GM23338 (cell line): ENCODE data around the gene CD48. TPM values are rescaled to one million over a fixed set of nuclear protein-coding genes. Genes with fewer than 3 reads are reported as not detected.

Source experiments
- ATAC-seq: fragments of 200-7000 bp; cut with Tn5 transposase; 3 replicates; pipeline ENCODE4 v1.9.1; 2020
- DNase-seq: peaks from one replicate; pipeline ENCODE4 v3.0.0-alpha.2; 2015; ENCODE audit warnings: low spot score
- H2AFZ ChIP-seq: fragments of 200-600 bp; sonication (generic); 2 replicates; pipeline ENCODE4 v1.8.0; 2016; ENCODE audit warnings: antibody characterized with exemption, mild to moderate bottlenecking, moderate library complexity
- H3F3A ChIP-seq: fragments of 200-600 bp; sonication (generic); replicated peaks from 2 replicates; pipeline ENCODE4 v1.8.0; 2017; ENCODE audit warnings: antibody characterized with exemption, mixed run types, low read depth
- H3K27ac ChIP-seq: fragments of 200-600 bp; sonication (generic); 2 replicates; pipeline ENCODE4 v1.6.1; 2016; ENCODE audit warnings: low read depth
- H3K27me3 ChIP-seq: fragments of 200-600 bp; sonication (generic); 2 replicates; pipeline ENCODE4 v1.8.0; 2016; ENCODE audit warnings: mild to moderate bottlenecking, mixed run types, moderate library complexity; ENCODE audit not compliant: insufficient read depth
- H3K36me3 ChIP-seq: fragments of 200-600 bp; sonication (generic); 2 replicates; pipeline ENCODE4 v1.8.0; 2016; ENCODE audit warnings: mild to moderate bottlenecking; ENCODE audit not compliant: insufficient read depth
- H3K4me1 ChIP-seq: fragments of 200-600 bp; sonication (generic); 2 replicates; pipeline ENCODE4 v1.8.0; 2016; ENCODE audit warnings: mild to moderate bottlenecking, moderate library complexity; ENCODE audit not compliant: insufficient read depth
- H3K4me2 ChIP-seq: fragments of 200-600 bp; sonication (generic); 2 replicates; pipeline ENCODE4 v1.7.1; 2017; ENCODE audit warnings: mixed run types
- H3K4me3 ChIP-seq: fragments of 200-600 bp; sonication (generic); 2 replicates; pipeline ENCODE4 v1.6.1; 2016; ENCODE audit warnings: mixed run types
- H3K79me2 ChIP-seq: fragments of 200-600 bp; sonication (generic); replicated peaks from 2 replicates; pipeline ENCODE4 v1.8.0; 2017; ENCODE audit warnings: mild to moderate bottlenecking; ENCODE audit not compliant: insufficient read depth
- H3K9me2 ChIP-seq: fragments of 200-600 bp; sonication (generic); 2 replicates; pipeline ENCODE4 v1.8.0; 2017; ENCODE audit not compliant: insufficient read depth
- H4K20me1 ChIP-seq: fragments of 200-600 bp; sonication (generic); replicated peaks from 2 replicates; pipeline ENCODE4 v1.8.0; 2017; ENCODE audit warnings: mild to moderate bottlenecking; ENCODE audit not compliant: insufficient read depth
- H3K27ac Mint-ChIP-seq: 2 replicates; pipeline ENCODE4 v1.8.0; 2020; ENCODE audit warnings: inconsistent platforms, mild to moderate bottlenecking, moderate library complexity, mixed read lengths
- H3K27me3 Mint-ChIP-seq: 3 replicates; pipeline ENCODE4 v1.8.0; 2022; ENCODE audit warnings: low read depth, mild to moderate bottlenecking, moderate library complexity, mixed read lengths, inconsistent platforms; ENCODE audit not compliant: insufficient read depth, poor library complexity
- H3K36me3 Mint-ChIP-seq: 3 replicates; pipeline ENCODE4 v1.8.0; 2021; ENCODE audit warnings: low read depth, mild to moderate bottlenecking, inconsistent platforms, moderate library complexity, mixed read lengths
- H3K4me1 Mint-ChIP-seq: 3 replicates; pipeline ENCODE4 v1.8.0; 2020; ENCODE audit warnings: mild to moderate bottlenecking, inconsistent platforms, mixed read lengths
- H3K4me3 Mint-ChIP-seq: 3 replicates; pipeline ENCODE4 v1.8.0; 2021; ENCODE audit warnings: moderate library complexity, mild to moderate bottlenecking, inconsistent platforms, mixed read lengths
- H3K9me3 Mint-ChIP-seq: 3 replicates; pipeline ENCODE4 v1.8.0; 2020; ENCODE audit warnings: moderate library complexity, mild to moderate bottlenecking, inconsistent platforms, mixed read lengths
- CREB1 ChIP-seq: fragments of 250-450 bp; sonication (Bioruptor Pico); IDR thresholded peaks from 2 replicates; pipeline ENCODE4 v1.5.0; 2020; ENCODE audit warnings: low read depth, mild to moderate bottlenecking, moderate library complexity
- CTCF ChIP-seq, 2 experiments: fragments of 200-600 bp in 1 of 2; sonication (generic) in 1 of 2; conservative IDR thresholded peaks; 2 replicates each; pipeline versions ENCODE4 v1.5.1 to v1.6.1; 2016 to 2017; ENCODE audit warnings: antibody characterized with exemption in 2 of 2, low read depth in 2 of 2, mild to moderate bottlenecking in 2 of 2, moderate library complexity in 1 of 2
- ETS1 ChIP-seq: IDR thresholded peaks from 2 replicates; pipeline ENCODE4 v1.6.1; 2016; ENCODE audit warnings: antibody characterized with exemption
- EZH2 ChIP-seq: fragments of 200-600 bp; sonication (generic); IDR thresholded peaks from one replicate; pipeline ENCODE4 v1.8.0; 2017; ENCODE audit warnings: antibody characterized with exemption, mild to moderate bottlenecking, low read depth; ENCODE audit not compliant: unreplicated experiment
- JUNB ChIP-seq: IDR thresholded peaks from one replicate; pipeline ENCODE4 v1.6.1; 2016; ENCODE audit warnings: antibody characterized with exemption; ENCODE audit not compliant: unreplicated experiment
- NANOG ChIP-seq: IDR thresholded peaks from 2 replicates; pipeline ENCODE4 v1.6.1; 2016; ENCODE audit warnings: antibody characterized with exemption, borderline replicate concordance
- POLR2AphosphoS5 ChIP-seq: IDR thresholded peaks from 2 replicates; pipeline ENCODE4 v1.6.1; 2016; ENCODE audit warnings: antibody characterized with exemption, low read depth
- ZNF114 ChIP-seq: fragments of 250-450 bp; sonication (Bioruptor Pico); IDR thresholded peaks from 2 replicates; pipeline ENCODE4 v1.5.0; 2020; ENCODE audit warnings: mild to moderate bottlenecking, moderate library complexity
- ZNF331 ChIP-seq: fragments of 250-450 bp; sonication (Bioruptor Pico); IDR thresholded peaks from 2 replicates; pipeline ENCODE4 v1.5.0; 2020; ENCODE audit warnings: low read depth, mild to moderate bottlenecking, moderate library complexity
- ZNF462 ChIP-seq: fragments of 250-450 bp; sonication (Bioruptor Pico); IDR thresholded peaks from 2 replicates; pipeline ENCODE4 v1.5.0; 2020; ENCODE audit warnings: mild to moderate bottlenecking, moderate library complexity
- polyA plus RNA-seq: library from polyadenylated mRNA; unstranded; fragments of >200 nt; fragmentation: Nextera tagmentation; extraction: Ambion mirVana; gene quantifications from 2 replicates; pipeline ENCODE4 v1.2.1, GENCODE V29; 2016
- total RNA-seq: library from RNA; depleted of rRNA; stranded (reverse); fragments of >200 nt; shearing (Covaris generic); gene quantifications from 2 replicates; pipeline ENCODE4 v1.2.3, GENCODE V29; 2014

The CD48 gene
- total and polyA plus RNA-seq, 2 experiments from 2014 or later = 0.34 to 0.45 TPM

- peaks cover 40% of the 10 kb centered on the region for H3K4me1 ChIP-seq
- H3K36me3 ChIP-seq = no peaks in the 10 kb centered on the region
- no peaks in the 10 kb centered on the region for H3K27me3 ChIP-seq
- Mint-ChIP-seq H3K36me3 (peaks cover 12% of the 10 kb centered on the region; the same call in 2 of the 3 replicates), H3K4me3 (no peak overlapping the region), H3K27me3 (peaks cover 3% of the 10 kb centered on the region), H3K4me1 (peaks cover 24% of the 10 kb centered on the region), H3K9me3 (peaks cover 15% of the 10 kb centered on the region), H3K27ac (no peak overlapping the region)
- H3K4me2 ChIP-seq = no peak overlapping the region
- no peaks in the 10 kb centered on the region for H4K20me1 ChIP-seq
- no peak overlapping the region for H3K4me3 ChIP-seq
- H3K27ac ChIP-seq = no peak overlapping the region
- no peak overlapping the region for H2AFZ ChIP-seq
- no peak for DNase-seq
- ATAC-seq = no peak
- no peak for TF ChIP-seq ZNF462 (CRISPR knock-in tag)
- no peak for TF ChIP-seq POLR2AphosphoS5
- TF ChIP-seq NANOG = no peak
- TF ChIP-seq CREB1 (CRISPR knock-in tag) = no peak
- no peak for TF ChIP-seq ETS1
- TF ChIP-seq CTCF (conservative IDR thresholded peaks at IDR 0.05; ENCODE audit: low read depth in 2 of 2) = no peak
- no peak for TF ChIP-seq JUNB
- TF ChIP-seq ZNF114 = no peak
- no peak for TF ChIP-seq EZH2
- no peak for TF ChIP-seq ZNF331 (CRISPR knock-in tag)
- H3K9me2 ChIP-seq = peaks cover 8% of the 10 kb centered on the region
- H3K79me2 ChIP-seq = no peaks in the 10 kb centered on the region
- H3F3A ChIP-seq = no peaks in the 10 kb centered on the region; the same call in 1 of the 2 replicates
Observed at GRCh38 chr1:160669276-160669675, 42.3 kb downstream of the CD48 start.
